ENCODE results near the gene TAF11L6. TPM values are rescaled to one million over a fixed set of nuclear protein-coding genes. Genes with fewer than 3 reads are reported as not detected.
"Not testable (repeated sequence)": the region's sequence is repeated elsewhere in the genome, so short reads cannot be mapped to it uniquely, and the experiment has no call there.

The TAF11L6 gene
- not detected for total RNA-seq

- H3K4me3 ChIP-seq; H3K27ac ChIP-seq; in situ Hi-C loops (cut with MboI; ENCODE audit: low pct_ligation_motif_present in 1 of 4, low pct_unique_long_range_greater_than_20kb in 1 of 4, low sequenced_read_pairs in 3 of 4); H3K9me3 ChIP-seq; H3K27me3 ChIP-seq; H3K4me1 ChIP-seq; DNase-seq; H3K36me3 ChIP-seq; intact Hi-C loops (cut with DNase I; ENCODE audit: low total_unique reads): not testable (repeated sequence)
- no CpG with 5 or more reads among the region's 15 CpGs for WGBS, 2 donors (ENCODE audit: low coverage in 1 of 2)
Observed at GRCh38 chr5:17528369-17528768, at the start of gene TAF11L6. Gene TAF11L6 (plus strand): TSS chr5:17528669.

GRCh38 chr5:17481378-17481777 lies 47.1 kb upstream of the TAF11L6 start:
- 82 to 86% methylated on average over 3 to 4 of the region's 4 CpGs for WGBS, 2 donors (ENCODE audit: low coverage in 1 of 2)
- no peaks in the 10 kb centered on the region for H3K36me3 ChIP-seq
- DNase-seq = no peak
- H3K4me1 ChIP-seq = no peaks in the 10 kb centered on the region
- no peaks in the 10 kb centered on the region for H3K27me3 ChIP-seq
- no peaks in the 10 kb centered on the region for H3K9me3 ChIP-seq
- no peak for TF ChIP-seq POLR2AphosphoS5 (IDR thresholded peaks at IDR 0.05)
- TF ChIP-seq EP300 (IDR thresholded peaks at IDR 0.05; ENCODE audit: low read depth) = no peak
- TF ChIP-seq, protein P1, sequence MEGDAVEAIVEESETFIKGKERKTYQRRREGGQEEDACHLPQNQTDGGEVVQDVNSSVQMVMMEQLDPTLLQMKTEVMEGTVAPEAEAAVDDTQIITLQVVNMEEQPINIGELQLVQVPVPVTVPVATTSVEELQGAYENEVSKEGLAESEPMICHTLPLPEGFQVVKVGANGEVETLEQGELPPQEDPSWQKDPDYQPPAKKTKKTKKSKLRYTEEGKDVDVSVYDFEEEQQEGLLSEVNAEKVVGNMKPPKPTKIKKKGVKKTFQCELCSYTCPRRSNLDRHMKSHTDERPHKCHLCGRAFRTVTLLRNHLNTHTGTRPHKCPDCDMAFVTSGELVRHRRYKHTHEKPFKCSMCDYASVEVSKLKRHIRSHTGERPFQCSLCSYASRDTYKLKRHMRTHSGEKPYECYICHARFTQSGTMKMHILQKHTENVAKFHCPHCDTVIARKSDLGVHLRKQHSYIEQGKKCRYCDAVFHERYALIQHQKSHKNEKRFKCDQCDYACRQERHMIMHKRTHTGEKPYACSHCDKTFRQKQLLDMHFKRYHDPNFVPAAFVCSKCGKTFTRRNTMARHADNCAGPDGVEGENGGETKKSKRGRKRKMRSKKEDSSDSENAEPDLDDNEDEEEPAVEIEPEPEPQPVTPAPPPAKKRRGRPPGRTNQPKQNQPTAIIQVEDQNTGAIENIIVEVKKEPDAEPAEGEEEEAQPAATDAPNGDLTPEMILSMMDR (IDR thresholded peaks at IDR 0.05) = no peak
- TF ChIP-seq POLR2A (IDR thresholded peaks at IDR 0.05) = no peak
- intact Hi-C loops (cut with DNase I; ENCODE audit: low total_unique reads) = no loop called here
- no peak overlapping the region for H3K4me3 ChIP-seq
- in situ Hi-C loops (cut with MboI; ENCODE audit: low pct_ligation_motif_present in 1 of 4, low pct_unique_long_range_greater_than_20kb in 1 of 4, low sequenced_read_pairs in 3 of 4) = no loop called here
- H3K27ac ChIP-seq = no peak overlapping the region

DNA sequence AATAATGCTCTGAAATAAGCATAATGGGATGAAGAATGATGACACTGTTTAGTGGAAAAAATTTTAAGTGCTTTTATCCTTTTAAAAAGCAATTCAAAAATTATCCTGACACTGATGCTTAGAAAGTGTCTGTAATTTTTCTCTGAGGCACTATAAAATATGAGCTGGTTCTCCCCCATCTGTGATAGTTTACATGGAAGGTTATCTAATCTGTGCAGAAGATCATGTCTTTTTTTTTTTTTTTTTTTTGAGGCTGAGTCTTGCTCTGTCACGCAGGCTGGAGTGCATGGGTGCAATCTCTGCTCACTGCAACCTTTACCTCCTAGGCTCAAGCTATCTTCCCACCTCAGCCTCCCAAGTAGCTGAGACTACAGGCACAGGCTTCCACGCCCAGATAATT lies 45.7 kb upstream of the TAF11L6 start:
- Histone ChIP-seq H3K27me3 (no peaks in the 10 kb centered on the region), H3K4me1 (no peaks in the 10 kb centered on the region), H3K9me3 (no peaks in the 10 kb centered on the region), H3K27ac (no peak overlapping the region), H3K4me3 (no peak overlapping the region), H3K36me3 (no peaks in the 10 kb centered on the region)
- 72% methylated on average over 2 of the region's 2 CpGs; no CpG with 5 or more reads in 1 of the 2 donors for WGBS, 2 donors (ENCODE audit: low coverage in 1 of 2)
- intact Hi-C loops (cut with DNase I; ENCODE audit: low total_unique reads) (no loop called here), in situ Hi-C loops (cut with MboI; ENCODE audit: low pct_ligation_motif_present in 1 of 4, low pct_unique_long_range_greater_than_20kb in 1 of 4, low sequenced_read_pairs in 3 of 4) (no loop called here)
- DNase-seq = no peak
- TF ChIP-seq POLR2A (IDR thresholded peaks at IDR 0.05) (no peak), POLR2AphosphoS5 (IDR thresholded peaks at IDR 0.05) (no peak), EP300 (IDR thresholded peaks at IDR 0.05; ENCODE audit: low read depth) (no peak)
- TF ChIP-seq, protein P1 (IDR thresholded peaks at IDR 0.05) = no peak

DNA sequence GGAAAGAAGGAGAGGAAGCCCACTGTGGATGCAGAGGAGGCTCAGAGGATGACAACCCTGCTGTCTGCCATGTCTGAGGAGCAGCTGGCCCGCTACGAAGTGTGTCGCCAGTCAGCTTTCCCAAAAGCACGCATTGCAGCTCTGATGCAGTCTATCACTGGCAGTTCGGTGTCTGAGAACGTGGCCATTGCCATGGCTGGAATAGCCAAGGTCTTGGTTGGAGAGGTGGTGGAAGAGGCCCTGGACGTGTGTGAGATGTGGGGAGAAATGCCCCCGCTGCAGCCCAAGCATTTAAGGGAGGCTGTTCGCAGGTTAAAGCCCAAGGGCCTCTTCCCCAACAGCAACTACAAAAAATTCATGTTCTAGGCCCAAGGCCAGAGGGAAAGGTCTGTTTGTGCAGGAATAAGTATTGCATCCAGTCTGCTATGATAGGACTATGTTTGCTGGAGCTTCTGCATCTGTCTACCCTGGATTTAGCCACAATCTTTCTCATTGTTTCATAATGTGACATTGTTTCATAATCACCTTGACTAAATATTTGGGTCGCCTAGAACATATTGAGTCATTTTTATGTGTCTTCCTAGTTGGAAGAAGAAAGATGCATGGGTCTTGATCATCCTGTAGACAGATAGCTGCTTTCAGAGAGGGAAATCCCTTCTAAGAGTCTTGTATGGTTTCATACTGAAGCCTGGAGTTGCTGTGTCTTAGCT lies 41.9 kb upstream of the TAF11L6 start:
- H3K36me3 ChIP-seq; in situ Hi-C loops (cut with MboI; ENCODE audit: low pct_ligation_motif_present in 1 of 4, low pct_unique_long_range_greater_than_20kb in 1 of 4, low sequenced_read_pairs in 3 of 4); H3K4me3 ChIP-seq; H3K9me3 ChIP-seq; H3K27me3 ChIP-seq; H3K27ac ChIP-seq; intact Hi-C loops (cut with DNase I; ENCODE audit: low total_unique reads); DNase-seq; H3K4me1 ChIP-seq: not testable (repeated sequence)
- 89 to 92% methylated on average over 6 to 10 of the region's 10 CpGs for WGBS, 2 donors (ENCODE audit: low coverage in 1 of 2)

DNA sequence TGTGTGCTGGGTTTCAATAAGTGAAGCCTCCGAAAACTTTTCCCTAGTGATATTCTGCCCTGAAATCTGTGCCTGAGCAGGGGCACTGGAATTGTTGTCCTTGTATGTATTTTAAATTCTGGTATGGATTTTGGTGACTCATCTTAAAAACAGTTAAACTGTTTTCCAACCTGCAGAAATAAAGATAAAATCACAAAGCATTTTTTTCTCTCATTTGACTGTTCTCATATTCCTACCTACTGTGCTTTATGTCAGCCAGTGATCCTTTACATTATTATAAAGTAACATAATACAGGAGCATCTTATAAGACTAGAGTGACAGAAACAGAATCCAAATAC lies 41.3 kb upstream of the TAF11L6 start:
- intact Hi-C loops (cut with DNase I; ENCODE audit: low total_unique reads) = no loop called here
- in situ Hi-C loops (cut with MboI; ENCODE audit: low pct_ligation_motif_present in 1 of 4, low pct_unique_long_range_greater_than_20kb in 1 of 4, low sequenced_read_pairs in 3 of 4) = no loop called here
- H3K27ac ChIP-seq = no peak overlapping the region
- no peaks in the 10 kb centered on the region for H3K27me3 ChIP-seq
- TF ChIP-seq POLR2AphosphoS5 (IDR thresholded peaks at IDR 0.05) (no peak), POLR2A (IDR thresholded peaks at IDR 0.05) (no peak), EP300 (IDR thresholded peaks at IDR 0.05; ENCODE audit: low read depth) (no peak)
- TF ChIP-seq, protein P1 (IDR thresholded peaks at IDR 0.05) = no peak
- H3K4me3 ChIP-seq = no peak overlapping the region
- DNase-seq = no peak
- no peaks in the 10 kb centered on the region for H3K4me1 ChIP-seq
- 70 to 83% methylated on average over 1 of the region's 1 CpG for WGBS, 2 donors (ENCODE audit: low coverage in 1 of 2)
- H3K36me3 ChIP-seq = no peaks in the 10 kb centered on the region
- no peaks in the 10 kb centered on the region for H3K9me3 ChIP-seq

GRCh38 chr5:17491257-17491656 lies 37.2 kb upstream of the TAF11L6 start:
- H3K4me1 ChIP-seq; H3K9me3 ChIP-seq; H3K27me3 ChIP-seq; H3K4me3 ChIP-seq; intact Hi-C loops (cut with DNase I; ENCODE audit: low total_unique reads); DNase-seq; in situ Hi-C loops (cut with MboI; ENCODE audit: low pct_ligation_motif_present in 1 of 4, low pct_unique_long_range_greater_than_20kb in 1 of 4, low sequenced_read_pairs in 3 of 4); H3K36me3 ChIP-seq; H3K27ac ChIP-seq: not testable (repeated sequence)
- 95% methylated on average over 17 of the region's 23 CpGs; no CpG with 5 or more reads in 1 of the 2 donors for WGBS, 2 donors (ENCODE audit: low coverage in 1 of 2)

Data from transverse colon (tissue), 4 donors.